Ammon's horn (tissue), 1 donor: Measurements from ENCODE around the gene PANX1.

Experiments used
- DNase-seq: peaks from one replicate; pipeline ENCODE4 v3.0.0-alpha.2; 2016; ENCODE audit warnings: low spot score

Gene PANX1

DNA sequence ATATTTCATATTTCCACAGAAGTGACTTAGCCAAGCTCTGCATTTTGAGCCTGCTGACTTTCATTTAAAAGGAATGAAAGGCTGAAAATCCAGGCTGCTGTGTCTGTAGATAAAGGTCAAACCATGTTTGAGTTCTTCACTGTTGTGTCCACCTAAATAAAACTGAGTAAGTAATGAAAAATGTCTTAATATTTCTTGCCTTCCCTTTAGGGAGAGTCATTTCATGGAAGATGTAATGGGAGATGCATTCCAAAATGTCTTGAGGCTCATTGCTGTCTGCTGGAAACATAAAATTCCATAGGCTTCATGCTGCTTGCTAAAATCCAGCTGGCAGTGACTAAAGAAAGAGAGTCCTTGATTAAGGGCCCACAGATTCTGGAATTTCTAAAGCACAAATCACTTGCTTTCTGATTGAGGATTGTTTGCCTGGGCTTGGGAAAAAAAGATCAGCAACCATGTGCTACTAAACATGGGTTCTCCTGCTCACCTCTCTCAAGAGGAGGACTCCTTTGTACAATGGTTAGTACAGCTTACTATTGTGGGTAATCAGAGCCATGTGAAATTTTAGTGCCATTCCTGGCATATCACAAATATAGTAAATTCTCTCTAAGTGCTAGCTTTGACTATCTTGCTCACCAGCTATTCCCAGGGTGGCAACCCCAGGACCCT lies 56.9 kb downstream of the PANX1 start:
- no peak for DNase-seq

DNA sequence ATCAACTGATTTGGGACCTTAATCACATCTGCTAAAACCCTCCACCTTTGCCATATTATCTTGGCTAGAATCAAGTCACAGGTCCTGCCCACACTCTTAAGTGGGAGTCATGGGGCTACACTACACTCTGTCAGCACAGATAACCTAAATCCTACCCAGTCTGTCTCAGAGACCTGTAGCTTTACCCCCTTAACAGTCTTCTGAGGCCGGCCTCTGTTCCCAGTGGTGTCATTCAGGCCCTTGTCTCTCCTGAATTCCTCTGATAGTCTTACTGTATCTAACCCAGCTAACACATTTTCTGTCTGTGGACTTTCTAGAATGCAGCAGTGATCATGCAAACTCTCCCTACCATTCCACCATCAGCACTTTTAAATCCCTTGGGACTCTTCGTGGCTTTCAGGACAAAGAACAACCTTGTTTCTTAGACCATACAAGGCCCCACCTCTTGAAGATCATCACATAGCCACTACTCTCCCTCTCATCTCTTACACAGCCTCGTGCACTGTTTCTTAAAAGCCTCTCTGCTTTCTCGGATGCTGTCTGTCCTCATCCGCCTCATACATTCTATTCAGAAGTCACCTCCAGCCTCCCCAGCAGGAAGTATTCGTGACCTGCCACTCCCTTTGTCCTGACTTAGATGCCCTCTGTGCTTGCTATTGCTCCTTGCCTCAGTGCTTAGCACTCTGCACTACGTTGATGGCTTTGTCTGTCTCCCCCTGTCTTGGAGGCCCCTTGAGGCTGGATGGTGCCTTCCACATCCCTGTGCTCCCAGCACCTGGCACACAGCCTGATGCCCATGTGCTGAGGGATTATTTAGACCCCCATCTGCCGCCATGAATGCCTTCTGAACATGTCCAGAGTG lies 57.9 kb downstream of the PANX1 start:
- DNase-seq = no peak

DNA sequence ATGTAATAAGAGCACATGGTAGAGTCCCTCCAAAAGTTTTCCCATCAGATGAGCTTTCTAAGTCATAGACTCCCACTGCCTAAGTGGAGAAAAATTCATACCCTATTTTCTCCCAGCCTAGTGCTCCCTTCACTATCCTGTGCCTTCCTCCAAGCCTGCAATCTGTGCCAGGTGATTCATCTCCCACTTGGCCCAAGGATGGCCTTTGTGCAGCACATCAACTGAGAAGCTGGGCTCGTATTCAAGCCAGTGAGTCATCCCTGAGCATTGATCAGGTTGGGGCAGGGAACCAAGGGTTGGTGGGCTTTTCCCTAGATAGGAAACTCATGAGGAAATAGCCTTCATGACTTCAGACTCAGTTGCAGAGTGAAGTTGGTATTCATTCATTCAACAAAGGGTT lies 64.6 kb downstream of the PANX1 start:
- DNase-seq = no peak

DNA sequence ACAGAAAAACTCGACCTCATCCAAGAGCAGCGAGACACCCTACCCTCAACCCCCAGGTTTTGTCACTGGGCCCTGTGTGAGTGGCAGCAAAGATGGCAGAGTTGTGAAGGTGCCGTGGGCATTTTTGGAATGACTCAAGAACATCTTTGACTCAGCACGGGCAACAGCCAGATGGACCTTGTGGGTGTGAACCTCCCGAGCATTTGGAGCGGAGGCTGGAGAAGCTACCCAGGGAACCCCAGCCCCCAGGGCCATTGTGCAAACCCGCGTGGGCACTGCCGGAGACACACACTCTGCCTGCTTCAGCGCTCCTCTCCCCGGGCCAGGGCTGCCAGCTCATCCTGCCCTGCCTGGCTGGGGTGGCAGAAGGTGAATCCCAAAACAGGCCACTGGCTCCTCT lies 66.1 kb downstream of the PANX1 start:
- peak; percentile 48 for DNase-seq

DNA sequence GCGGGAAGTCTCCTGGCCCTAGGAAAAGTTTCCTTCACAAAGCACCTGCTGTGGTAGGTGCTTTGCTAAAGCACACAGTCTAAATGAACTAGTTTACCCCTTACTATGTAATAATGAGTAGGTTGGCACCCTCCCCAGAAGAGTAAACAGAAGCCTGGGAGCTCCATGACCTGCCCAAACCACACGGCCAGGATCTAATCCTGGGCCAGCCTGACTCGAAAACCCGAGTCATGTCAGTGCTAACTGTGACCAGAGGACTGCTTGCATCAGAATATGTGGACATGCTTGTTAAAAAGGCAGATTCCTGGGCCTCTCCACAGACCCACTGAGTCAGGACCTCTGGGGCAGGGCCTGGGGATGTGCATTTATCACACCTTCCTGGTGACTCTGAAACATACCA lies 67.7 kb downstream of the PANX1 start:
- DNase-seq = no peak

DNA sequence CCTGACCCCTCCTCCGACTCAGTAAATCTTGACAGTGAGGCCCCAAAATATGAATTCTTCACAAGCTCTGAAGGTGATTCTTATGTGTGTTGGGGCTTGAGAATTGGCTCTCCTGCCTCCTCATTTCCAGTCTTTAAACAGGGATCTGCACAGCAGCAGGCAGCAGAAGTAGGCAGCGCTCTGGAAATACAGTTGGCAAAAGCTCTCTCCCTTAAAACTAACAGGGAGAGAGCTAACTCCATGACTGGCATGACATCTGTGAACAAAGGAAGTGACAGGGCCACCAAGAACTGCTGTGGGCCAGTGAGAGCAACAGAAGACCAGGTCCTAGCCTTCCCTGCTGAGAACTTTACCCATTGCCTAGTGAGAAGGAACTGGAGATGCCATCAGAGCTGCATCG lies 70.1 kb downstream of the PANX1 start:
- DNase-seq = no peak

DNA sequence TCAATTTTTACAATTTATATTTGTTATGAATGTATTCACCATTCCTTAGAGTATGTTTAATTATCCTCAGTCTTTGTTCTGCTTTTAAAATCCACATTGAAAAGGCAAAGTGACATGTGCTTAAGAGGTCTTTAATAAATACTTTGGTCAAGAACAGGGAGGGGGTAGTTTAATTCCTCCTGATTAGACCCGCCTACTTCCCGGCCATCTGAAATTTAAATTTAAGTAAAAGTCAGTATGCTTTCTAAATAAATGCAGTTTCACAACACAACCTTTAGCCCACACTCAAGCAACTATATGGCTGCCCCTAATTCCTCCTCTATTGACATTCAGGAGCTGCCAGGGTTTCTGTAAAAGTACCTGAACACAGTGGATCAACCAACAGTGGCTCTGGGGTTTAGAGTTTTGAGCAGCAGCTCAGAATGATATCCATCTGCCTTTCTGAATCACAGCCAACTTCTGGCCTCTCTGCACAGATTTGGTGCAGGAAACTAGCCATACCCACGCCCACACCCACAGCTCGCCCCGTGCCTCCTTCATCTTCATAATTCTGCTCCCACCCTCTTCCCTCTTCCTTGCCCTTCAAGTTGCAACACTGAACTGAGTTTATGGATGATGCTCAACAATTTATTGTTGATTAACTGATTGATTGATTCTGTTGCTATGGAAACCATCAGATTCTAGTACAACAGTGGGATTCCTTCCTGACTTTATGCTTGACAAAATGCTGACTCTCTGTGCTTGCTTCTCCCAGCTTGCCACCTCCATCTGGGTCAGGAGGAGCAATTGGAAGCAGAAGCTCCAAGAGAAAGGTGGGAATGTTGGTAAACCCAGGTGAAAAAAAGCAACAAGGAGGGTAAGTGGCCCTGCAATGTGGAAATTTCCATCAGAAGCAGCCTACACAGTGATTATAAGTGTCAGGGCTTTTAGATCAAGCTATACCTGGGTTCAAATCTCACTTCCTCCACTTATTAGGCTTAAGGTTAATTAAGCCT lies 70.8 kb downstream of the PANX1 start:
- DNase-seq = no peak

DNA sequence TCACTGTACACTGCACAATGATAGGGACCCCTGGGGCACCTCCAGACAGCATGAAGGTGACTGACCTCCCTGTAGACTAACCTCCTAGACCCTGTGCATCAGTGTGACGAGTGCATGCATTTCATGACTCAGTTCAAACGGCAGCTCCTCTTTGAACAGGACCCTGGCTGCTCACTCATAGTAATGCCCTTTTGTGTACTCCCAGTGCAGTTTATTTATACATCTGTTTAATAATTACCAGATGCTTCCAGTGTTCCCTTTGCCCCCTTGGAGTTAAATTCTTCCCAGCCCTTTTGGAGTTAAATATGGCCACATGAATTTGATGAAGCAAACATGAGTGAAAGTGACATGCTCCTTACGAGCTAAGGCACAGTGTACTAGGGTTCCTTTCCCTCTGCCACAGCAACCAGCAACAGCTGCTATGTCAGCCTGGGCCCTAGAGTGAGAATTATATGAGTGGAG lies 72.4 kb downstream of the PANX1 start:
- DNase-seq = no peak

DNA sequence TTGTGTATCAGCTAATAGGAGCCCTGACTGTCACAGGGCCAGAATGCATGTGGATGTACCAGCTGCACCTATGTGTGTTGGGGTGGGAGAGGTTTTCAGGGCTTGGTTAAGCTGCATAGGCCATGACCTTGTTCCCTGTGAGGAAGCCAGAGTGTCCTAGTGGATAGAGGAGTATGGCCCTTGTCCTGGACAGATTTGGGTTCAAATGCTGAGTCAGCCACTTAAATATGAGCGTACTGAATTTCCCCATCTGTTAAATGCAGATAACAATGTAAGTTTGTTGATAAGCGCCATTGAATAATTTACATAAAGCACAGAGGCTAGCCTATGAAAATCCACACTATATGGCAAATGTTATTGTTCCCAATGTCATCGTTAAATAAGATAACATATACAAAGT lies 74.4 kb downstream of the PANX1 start:
- no peak for DNase-seq

DNA sequence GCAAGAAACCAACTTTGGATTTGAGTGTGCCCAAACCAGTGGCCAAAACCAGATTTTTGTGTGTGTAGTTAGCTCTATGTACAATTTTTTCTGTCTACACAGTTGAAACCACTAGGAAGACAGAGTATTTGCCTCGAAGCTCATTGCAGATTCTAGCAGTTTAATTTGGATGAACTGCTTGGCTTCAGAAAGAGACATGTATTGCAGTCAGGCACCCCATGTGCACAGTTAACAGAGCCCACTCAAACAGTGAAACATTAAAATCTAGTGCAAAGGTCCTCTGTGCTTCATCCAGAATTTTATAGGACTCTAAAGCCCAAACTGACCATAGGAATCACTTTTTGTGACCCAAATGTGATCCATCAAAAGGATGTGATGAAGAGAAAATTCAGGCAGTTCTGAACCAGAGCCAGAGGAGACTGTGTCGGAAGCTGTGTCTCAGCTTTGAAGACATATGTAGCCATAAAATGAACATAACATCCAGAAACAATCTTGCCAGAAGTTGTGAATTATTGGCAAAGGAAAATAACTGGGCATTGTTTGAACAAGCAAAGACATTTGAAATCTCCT lies 82.7 kb downstream of the PANX1 start:
- no peak for DNase-seq

DNA sequence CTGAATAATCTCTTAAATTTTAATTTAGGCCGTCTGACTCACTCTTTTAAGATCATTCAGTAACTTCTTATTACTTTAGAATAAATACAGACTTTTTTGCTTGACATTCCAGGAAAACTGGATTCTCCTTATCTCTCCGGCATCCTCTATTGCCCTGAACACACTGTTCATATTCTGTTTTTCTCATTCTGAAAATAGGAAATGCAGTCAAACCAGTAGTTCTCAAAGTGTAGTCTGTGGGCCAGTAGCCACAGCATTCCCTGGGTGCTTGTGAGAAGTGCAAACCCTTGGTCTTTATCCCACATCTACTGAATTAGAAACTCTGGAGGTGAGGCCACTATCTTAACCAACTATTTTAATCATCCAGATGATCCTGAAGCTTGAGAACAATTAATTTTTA lies 84.3 kb downstream of the PANX1 start:
- no peak for DNase-seq

DNA sequence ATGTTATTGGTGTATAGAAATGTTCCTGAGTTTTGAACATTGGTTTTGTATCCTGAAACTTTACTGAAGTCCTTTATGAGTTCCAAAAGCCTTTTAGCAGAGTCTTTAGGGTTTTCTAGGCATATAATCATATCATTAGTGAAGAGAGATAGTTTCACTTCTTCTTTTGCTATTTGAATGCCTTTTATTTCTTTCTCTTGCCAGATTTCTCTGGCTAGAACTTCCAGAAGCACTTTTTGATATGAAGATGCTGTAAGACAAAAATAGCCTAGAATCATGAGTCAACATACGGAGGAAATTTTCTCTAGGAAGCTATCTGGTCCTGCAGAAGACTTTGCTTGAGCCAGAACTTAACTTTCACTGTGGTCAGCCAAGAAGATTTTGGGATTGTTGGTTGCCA lies 89.1 kb downstream of the PANX1 start:
- DNase-seq = no peak

DNA sequence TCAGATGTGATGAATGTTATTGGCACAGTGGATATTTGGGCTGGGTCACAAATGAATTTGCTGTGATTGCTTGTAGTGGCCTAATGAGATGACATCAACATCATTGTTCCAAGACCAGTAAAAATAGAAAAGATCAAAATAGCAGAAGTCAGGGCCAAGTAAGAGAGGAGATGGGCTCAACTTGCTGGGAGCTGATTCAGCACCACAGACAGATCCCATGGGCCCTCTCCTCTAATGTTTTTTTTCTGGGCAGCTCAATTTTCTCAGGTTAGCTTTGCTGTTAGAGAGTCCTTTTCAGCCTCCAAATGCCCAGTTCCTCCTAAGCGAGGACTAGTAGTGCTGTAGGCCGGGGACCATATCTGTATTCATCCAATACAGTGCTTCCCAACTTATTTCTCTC lies 89.7 kb downstream of the PANX1 start:
- no peak for DNase-seq

DNA sequence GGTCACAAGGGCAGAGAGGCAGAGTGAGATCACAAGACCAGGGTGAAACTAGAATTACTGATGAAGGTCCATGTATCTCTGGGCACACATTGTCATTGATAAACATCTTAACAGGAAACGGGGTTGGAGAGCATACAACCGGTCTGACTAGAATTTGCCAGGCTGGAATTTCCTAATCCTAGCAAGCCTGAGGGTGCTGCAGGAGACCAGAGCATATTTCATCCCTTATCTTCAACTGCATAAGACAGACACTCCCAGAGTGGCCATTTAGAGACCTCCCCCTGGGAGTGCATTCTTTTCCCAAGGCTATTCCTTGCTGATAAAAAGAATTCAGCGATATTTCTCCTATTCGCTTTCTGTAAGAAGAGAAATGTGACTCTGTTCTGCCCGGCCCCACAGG lies 91.1 kb downstream of the PANX1 start:
- DNase-seq = no peak

DNA sequence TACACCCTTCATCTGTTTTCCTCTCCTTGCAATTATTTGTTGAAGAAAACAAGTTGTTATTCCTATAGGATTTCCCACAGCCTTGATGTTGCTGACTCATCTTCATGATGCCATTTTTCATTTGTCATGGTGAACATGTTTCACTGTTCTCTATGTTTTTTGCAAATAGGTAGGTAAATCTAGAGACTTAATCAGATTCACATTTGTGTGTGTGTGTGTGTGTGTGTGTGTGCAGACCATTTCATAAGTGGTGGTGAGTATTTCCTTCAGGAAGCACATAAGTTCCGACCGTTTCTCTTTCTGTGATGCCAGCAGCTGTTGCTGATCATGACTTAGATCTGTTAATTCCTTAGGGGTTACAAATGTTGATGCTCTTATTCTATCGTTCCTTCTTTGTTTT lies 95.4 kb downstream of the PANX1 start:
- DNase-seq = no peak
